ENCODE measurements around the gene PCMTD2. TPM values are rescaled to one million over a fixed set of nuclear protein-coding genes. Genes with fewer than 3 reads are reported as not detected.

PCMTD2 gene
- total RNA-seq, 1 experiment from 2014 or later: 52.0 TPM

- Histone ChIP-seq H3K56ac (ENCODE audit: insufficient read length, low read depth, low read length) (no peak overlapping the region), H3K9ac (ENCODE audit: extremely low read depth, insufficient read length, low read length) (no peak overlapping the region), H4K20me1 (ENCODE audit: control insufficient read depth, insufficient read depth, insufficient read length) (no peaks in the 10 kb centered on the region), H3K79me1 (ENCODE audit: insufficient read depth, low read depth, low read length, poor library complexity, severe bottlenecking) (no peaks in the 10 kb centered on the region), H2AFZ (ENCODE audit: low read length) (no peak overlapping the region), H2BK120ac (ENCODE audit: low read depth, low read length, poor library complexity, severe bottlenecking) (no peak overlapping the region), H3K4ac (ENCODE audit: low read depth, low read length) (no peak overlapping the region), H3K18ac (ENCODE audit: insufficient read length, low read depth, low read length) (no peak overlapping the region), H3K23ac (ENCODE audit: insufficient read length, low read depth, low read length) (no peak overlapping the region), H2BK5ac (ENCODE audit: insufficient read length, low read length) (no peak overlapping the region), H2AK5ac (ENCODE audit: insufficient read length, low read length) (no peak overlapping the region), H3K79me2 (ENCODE audit: insufficient read depth, low read length) (no peaks in the 10 kb centered on the region), H3T11ph (ENCODE audit: low read length) (no peak overlapping the region), H3K9me3 (ENCODE audit: control insufficient read depth, low read depth, low read length) (no peaks in the 10 kb centered on the region), H3K14ac (ENCODE audit: insufficient read depth, low read length) (no peak overlapping the region), H3K4me1 (ENCODE audit: insufficient read depth, low read length) (no peaks in the 10 kb centered on the region), H4K8ac (replicated peaks; ENCODE audit: insufficient read length, low read depth, low read length) (no peak overlapping the region), H3K27me3 (ENCODE audit: insufficient read depth, low read length) (no peaks in the 10 kb centered on the region), H3K27ac (ENCODE audit: insufficient read length, low read depth, low read length) (no peak overlapping the region), H4K5ac (ENCODE audit: insufficient read length, low read depth, low read length) (no peak overlapping the region), H2BK15ac (ENCODE audit: low read depth, low read length) (no peak overlapping the region), H4K91ac (ENCODE audit: insufficient read length, low read depth, low read length) (no peak overlapping the region), H3K4me2 (ENCODE audit: insufficient read depth, insufficient read length, low read length) (no peak overlapping the region), H2BK20ac (ENCODE audit: low read depth, low read length, poor library complexity, severe bottlenecking) (no peak overlapping the region), H2BK12ac (ENCODE audit: insufficient read length, low read depth, low read length) (no peak overlapping the region), H3K23me2 (ENCODE audit: insufficient read length, low read depth, low read length, poor library complexity, severe bottlenecking) (no peaks in the 10 kb centered on the region)
- WGBS (ENCODE audit: extremely low coverage, insufficient read length, low lambda C conversion rate): no CpG with 5 or more reads among the region's 22 CpGs
- no peak for DNase-seq
- peaks cover 0 to 16% (median 5%) of the 10 kb centered on the region in 3 experiments; a peak in 2 of 7 replicates for H3K36me3 Mint-ChIP-seq (ENCODE audit: insufficient read depth in 1 of 3, low read depth in 3 of 3)
- no peak for TF ChIP-seq CTCF (conservative IDR thresholded peaks at IDR 0.05)
- H3K4me1 Mint-ChIP-seq: peaks cover 0 to 7% of the 10 kb centered on the region in 2 experiments; a peak in 1 of 4 replicates
- peaks cover 5% of the 10 kb centered on the region for H3K27me3 Mint-ChIP-seq (ENCODE audit: low read depth)
- H3K9me3 Mint-ChIP-seq: peaks cover 17 to 22% of the 10 kb centered on the region in 2 experiments
- peak overlapping the region in 1 of 3 experiments; percentile 78; a peak in 2 of 7 replicates for H3K27ac Mint-ChIP-seq
- no peak overlapping the region for H3K4me3 Mint-ChIP-seq
Measured at GRCh38 chr20:64230461-64231145, 24.9 kb upstream of the PCMTD2 start.
